Inferior parietal cortex (tissue), 1 donor: Measurements from ENCODE around the gene RBPJ.

Experiments used
- DNase-seq: peaks from one replicate; pipeline ENCODE4 v3.0.0-alpha.2; 2016; ENCODE audit errors: extremely low spot score

The RBPJ gene

GRCh38 chr4:26459756-26460530, 139.1 kb downstream of the RBPJ start:
- DNase-seq = no peak

- no peak for DNase-seq
These were observed 142.1 kb downstream of the RBPJ start for GRCh38 chr4:26462874-26463273.

GRCh38 chr4:26463386-26463785, 142.6 kb downstream of the RBPJ start:
- DNase-seq = no peak

GRCh38 chr4:26464420-26465095, 143.7 kb downstream of the RBPJ start:
- no peak for DNase-seq

GRCh38 chr4:26466578-26467270, 145.9 kb downstream of the RBPJ start:
- no peak for DNase-seq

GRCh38 chr4:26467724-26468123, 146.9 kb downstream of the RBPJ start:
- no peak for DNase-seq

GRCh38 chr4:26468283-26468949, 147.6 kb downstream of the RBPJ start:
- no peak for DNase-seq

GRCh38 chr4:26468977-26469376, 148.2 kb downstream of the RBPJ start:
- no peak for DNase-seq

GRCh38 chr4:26471890-26472289, 151.1 kb downstream of the RBPJ start:
- no peak for DNase-seq

GRCh38 chr4:26473893-26474292, 153.1 kb downstream of the RBPJ start:
- no peak for DNase-seq

- DNase-seq = no peak
These were observed 153.7 kb downstream of the RBPJ start for GRCh38 chr4:26474551-26474950.

GRCh38 chr4:26475716-26476115, 154.9 kb downstream of the RBPJ start:
- no peak for DNase-seq

- DNase-seq = no peak
These were observed 155.7 kb downstream of the RBPJ start for GRCh38 chr4:26476545-26476944.

- no peak for DNase-seq
These were observed 157.5 kb downstream of the RBPJ start for GRCh38 chr4:26478330-26478729.

- DNase-seq = no peak
These were observed 162.0 kb downstream of the RBPJ start for GRCh38 chr4:26482508-26483462.

GRCh38 chr4:26484032-26484515, 163.3 kb downstream of the RBPJ start:
- no peak for DNase-seq

GRCh38 chr4:26484516-26484915, 163.7 kb downstream of the RBPJ start:
- DNase-seq = no peak
